Gastroesophageal sphincter (tissue), 4 donors: Measurements from ENCODE around the gene DOK5. TPM values are rescaled to one million over a fixed set of nuclear protein-coding genes. Genes with fewer than 3 reads are reported as not detected.

Experiments
- ATAC-seq: fragments of 150-250 bp; one replicate; pipeline ENCODE4 v1.9.1; 2016; ENCODE audit warnings: mild to moderate bottlenecking, moderate library complexity
- H3K27ac ChIP-seq, 4 donors: fragments of 200-600 bp; sonication (generic) in 3 of 4; 1 replicate in 3 of 4; 2 replicates in 1 of 4; pipeline ENCODE4 v1.5.1; 2016 to 2019
- H3K27me3 ChIP-seq: fragments of 200-600 bp; sonication (generic); one replicate; pipeline ENCODE4 v1.5.1; 2019
- H3K36me3 ChIP-seq, 2 donors: fragments of 200-600 bp; sonication (generic); one replicate each; pipeline ENCODE4 v1.5.1; 2019; ENCODE audit warnings: control low read depth in 1 of 2
- H3K4me1 ChIP-seq, 3 donors: fragments of 200-600 bp; sonication (generic); 1 replicate in 2 of 3; 2 replicates in 1 of 3; pipeline ENCODE4 v1.5.1; 2016 to 2019; ENCODE audit warnings: control low read depth in 2 of 3
- H3K4me3 ChIP-seq, 2 donors: fragments of 200-600 bp; sonication (generic); one replicate each; pipeline ENCODE4 v1.5.1; 2019; ENCODE audit warnings: mild to moderate bottlenecking in 1 of 2, moderate library complexity in 1 of 2
- H3K9me3 ChIP-seq, 3 donors: fragments of 200-600 bp; sonication (generic); one replicate each; pipeline ENCODE4 v1.5.1; 2017 to 2019; ENCODE audit warnings: control low read depth in 2 of 3
- CTCF ChIP-seq, 4 experiments: fragments of 200-600 bp in 2 of 4; fragments of 450-650 bp in 2 of 4; sonication (generic) in 1 of 4; IDR thresholded peaks; one replicate each; pipeline ENCODE4 v1.5.1; 2017 to 2019; ENCODE audit warnings: antibody characterized with exemption in 4 of 4, mild to moderate bottlenecking in 2 of 4, moderate library complexity in 2 of 4
- EP300 ChIP-seq: sonication (generic); formaldehyde crosslinking; IDR thresholded peaks from one replicate; pipeline ENCODE4 v1.6.1; 2017; ENCODE audit warnings: antibody characterized with exemption, mild to moderate bottlenecking
- POLR2A ChIP-seq, 2 donors: fragments of 450-650 bp; IDR thresholded peaks; one replicate each; pipeline ENCODE4 v1.6.1; 2017; ENCODE audit warnings: antibody characterized with exemption in 2 of 2, mild to moderate bottlenecking in 2 of 2, moderate library complexity in 1 of 2
- POLR2AphosphoS5 ChIP-seq: sonication (generic); formaldehyde crosslinking; IDR thresholded peaks from one replicate; pipeline ENCODE4 v1.6.1; 2017; ENCODE audit warnings: antibody characterized with exemption
- WGBS, 2 donors: methylation state at CpG; one replicate each; pipeline ENCODE4 v1.1.5; 2018; ENCODE audit warnings: low coverage in 1 of 2; 5-methylcytosine and 5-hydroxymethylcytosine counted together
- total RNA-seq, 4 donors: library from RNA; depleted of rRNA; stranded (reverse); fragments of >200 nt; gene quantifications; one replicate each; pipeline ENCODE4 v1.1.0, GENCODE V29; 2016

The DOK5 gene
- total RNA-seq, 4 donors from 2014 or later = 0.62 to 2.7 (median 1.4) TPM

DNA sequence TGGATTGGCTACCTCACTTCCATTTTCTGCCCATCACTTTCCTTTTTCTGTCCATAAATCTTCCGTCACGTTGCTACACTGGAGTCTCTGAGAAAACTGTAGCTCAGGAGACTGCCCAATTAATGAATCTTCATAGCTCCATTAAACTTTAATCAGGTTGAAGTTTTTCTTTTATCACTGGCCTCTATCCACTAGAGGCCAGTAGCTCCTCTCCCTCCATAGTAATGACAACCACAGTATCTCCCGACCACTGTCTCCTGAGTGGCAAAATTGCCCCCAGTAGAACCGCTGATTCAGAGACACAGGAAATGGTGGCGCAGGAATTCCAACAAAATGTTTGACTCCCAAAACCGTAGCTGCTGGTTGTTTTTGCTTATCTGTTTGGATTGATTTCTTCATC is 18.4 kb upstream of the DOK5 start:
- no peak overlapping the region for H3K27ac ChIP-seq
- no peaks in the 10 kb centered on the region for H3K4me1 ChIP-seq
- peaks cover 0 to 9% (median 0%) of the 10 kb centered on the region in 3 donors for H3K9me3 ChIP-seq
- no peaks in the 10 kb centered on the region for H3K36me3 ChIP-seq
- 74 to 83% methylated on average over 6 of the region's 6 CpGs for WGBS, 2 donors
- H3K27me3 ChIP-seq = no peaks in the 10 kb centered on the region
- H3K4me3 ChIP-seq = no peak overlapping the region
- TF ChIP-seq POLR2A (IDR thresholded peaks at IDR 0.05) (no peak), CTCF (IDR thresholded peaks at IDR 0.05) (no peak), EP300 (no peak), POLR2AphosphoS5 (no peak)
- no peak for ATAC-seq

DNA sequence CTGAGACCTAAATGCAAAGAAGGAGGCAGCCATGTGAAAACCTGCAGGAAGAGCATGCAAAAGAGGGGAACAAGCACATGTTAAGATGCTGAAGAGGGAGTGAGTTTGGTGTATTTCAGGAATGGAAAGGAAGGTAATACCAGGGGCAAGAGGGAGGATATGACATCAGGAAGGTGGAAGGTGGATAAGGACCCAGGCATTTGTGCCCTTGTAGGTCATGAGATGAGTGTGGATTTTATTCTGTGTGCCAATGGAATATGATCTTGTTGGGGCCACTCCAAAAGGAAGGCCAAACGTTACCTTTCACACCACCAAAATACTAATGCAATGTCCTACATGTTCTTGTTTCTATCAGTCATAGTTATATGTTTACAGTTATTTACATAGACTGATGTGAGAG is 17.2 kb upstream of the DOK5 start:
- 54 to 92% methylated on average over 1 of the region's 1 CpG for WGBS, 2 donors
- H3K4me3 ChIP-seq = no peak overlapping the region
- no peak for ATAC-seq

DNA sequence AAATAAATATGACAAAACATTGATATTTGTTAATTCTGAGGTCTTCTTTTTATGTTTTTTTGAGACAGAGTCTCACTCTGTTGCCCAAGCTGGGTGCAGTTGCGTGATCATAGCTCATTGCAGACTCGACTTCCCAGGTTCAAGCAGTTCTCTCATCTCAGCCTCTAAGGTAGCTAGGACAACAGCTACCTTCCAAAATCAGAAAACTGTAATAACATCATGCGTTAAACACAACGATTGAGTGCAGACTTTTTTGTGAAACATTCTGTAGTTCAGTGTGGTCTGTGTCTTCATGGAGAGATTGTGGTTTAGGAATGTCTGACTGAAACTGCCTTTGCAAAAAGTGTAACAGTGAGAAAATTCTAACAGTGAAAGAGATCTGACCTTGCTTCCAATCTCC is 16.1 kb upstream of the DOK5 start:
- 78 to 87% methylated on average over 4 of the region's 4 CpGs for WGBS, 2 donors
- TF ChIP-seq CTCF (IDR thresholded peaks at IDR 0.05) = no peak
- no peak for TF ChIP-seq EP300
- TF ChIP-seq POLR2A (IDR thresholded peaks at IDR 0.05) = no peak
- no peak for TF ChIP-seq POLR2AphosphoS5
- Histone ChIP-seq H3K27ac (no peak overlapping the region), H3K4me1 (no peaks in the 10 kb centered on the region), H3K4me3 (no peak overlapping the region), H3K36me3 (no peaks in the 10 kb centered on the region), H3K27me3 (no peaks in the 10 kb centered on the region), H3K9me3 (no peaks in the 10 kb centered on the region)
- no peak for ATAC-seq

More for the DNA sequence above, 17.2 kb upstream of the DOK5 start:
- TF ChIP-seq EP300 (no peak), POLR2AphosphoS5 (no peak), CTCF (IDR thresholded peaks at IDR 0.05) (no peak), POLR2A (IDR thresholded peaks at IDR 0.05) (no peak)
- Histone ChIP-seq H3K4me1 (no peaks in the 10 kb centered on the region), H3K9me3 (no peaks in the 10 kb centered on the region), H3K27ac (no peak overlapping the region), H3K27me3 (no peaks in the 10 kb centered on the region), H3K36me3 (no peaks in the 10 kb centered on the region)

- H3K27ac ChIP-seq = no peak overlapping the region
- H3K4me3 ChIP-seq = no peak overlapping the region
- no peak for TF ChIP-seq POLR2A (IDR thresholded peaks at IDR 0.05)
- TF ChIP-seq CTCF (IDR thresholded peaks at IDR 0.05) = no peak
- no peak for TF ChIP-seq EP300
- TF ChIP-seq POLR2AphosphoS5 = no peak
- no peak for ATAC-seq
- H3K4me1 ChIP-seq = no peaks in the 10 kb centered on the region
- 78 to 92% methylated on average over 1 of the region's 1 CpG for WGBS, 2 donors
- no peaks in the 10 kb centered on the region for H3K36me3 ChIP-seq
- no peaks in the 10 kb centered on the region for H3K27me3 ChIP-seq
- H3K9me3 ChIP-seq = no peaks in the 10 kb centered on the region
Observed at GRCh38 chr20:54464003-54464402, 11.4 kb upstream of the DOK5 start.

DNA sequence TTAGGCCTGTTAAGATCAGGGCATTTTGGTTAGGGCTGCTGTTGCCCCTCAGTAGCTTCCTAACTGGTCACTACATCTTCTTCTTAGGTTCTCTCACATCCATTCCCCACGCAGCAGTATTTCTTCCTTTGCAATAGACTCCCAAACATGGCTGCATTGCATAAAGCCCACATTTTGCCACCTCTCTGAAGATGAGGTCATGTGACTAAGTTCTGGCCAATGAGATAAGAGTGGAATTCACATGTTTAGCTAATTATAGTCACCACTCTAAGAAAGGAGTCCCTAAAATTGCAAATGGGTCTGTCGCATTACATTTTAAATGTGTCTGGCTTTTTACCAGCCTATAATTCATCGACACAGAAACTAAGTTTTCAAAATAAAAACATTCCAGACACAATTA is 9.3 kb upstream of the DOK5 start:
- Histone ChIP-seq H3K36me3 (no peaks in the 10 kb centered on the region), H3K4me3 (no peak overlapping the region), H3K4me1 (no peaks in the 10 kb centered on the region), H3K27ac (no peak overlapping the region), H3K9me3 (no peaks in the 10 kb centered on the region), H3K27me3 (no peaks in the 10 kb centered on the region)
- WGBS, 2 donors = 79 to 100% methylated on average over 3 of the region's 3 CpGs
- TF ChIP-seq POLR2A (IDR thresholded peaks at IDR 0.05) (no peak), CTCF (IDR thresholded peaks at IDR 0.05) (no peak), POLR2AphosphoS5 (no peak), EP300 (no peak)
- no peak for ATAC-seq
